IPS-20b (cell line): Measurements from ENCODE around the gene PPAT.
"Not testable (repeated sequence)": the region's sequence is repeated elsewhere in the genome, so short reads cannot be mapped to it uniquely, and the experiment has no call there.

Experiments used
- H3K27ac ChIP-seq: one replicate; pipeline ENCODE4 v1.5.1; 2013; ENCODE audit warnings: low read length
- H3K27me3 ChIP-seq: 2 replicates; pipeline ENCODE4 v1.6.1; 2013; ENCODE audit warnings: mild to moderate bottlenecking, low read length, inconsistent platforms; ENCODE audit not compliant: insufficient read depth
- H3K36me3 ChIP-seq: 2 replicates; pipeline ENCODE4 v1.6.1; 2013; ENCODE audit warnings: low read depth, mild to moderate bottlenecking, inconsistent platforms, low read length, moderate library complexity; ENCODE audit not compliant: insufficient read depth
- H3K4me1 ChIP-seq: 2 replicates; pipeline ENCODE4 v1.6.1; 2013; ENCODE audit warnings: mild to moderate bottlenecking, control low read depth, inconsistent platforms, low read length, moderate library complexity; ENCODE audit not compliant: insufficient read depth
- H3K4me3 ChIP-seq: 2 replicates; pipeline ENCODE4 v1.5.1; 2013; ENCODE audit warnings: mild to moderate bottlenecking, low read length, inconsistent platforms
- H3K9ac ChIP-seq: 2 replicates; pipeline ENCODE4 v1.6.1; 2013; ENCODE audit warnings: low read depth, mild to moderate bottlenecking, inconsistent platforms, low read length, moderate library complexity
- H3K9me3 ChIP-seq: 2 replicates; pipeline ENCODE4 v1.6.1; 2013; ENCODE audit warnings: mild to moderate bottlenecking, low read depth, low read length, inconsistent platforms; ENCODE audit not compliant: insufficient read depth

PPAT gene

GRCh38 chr4:56464581-56464980 lies 29.2 kb upstream of the PPAT start:
- no peak overlapping the region for H3K4me3 ChIP-seq
- H3K27ac ChIP-seq: no peak overlapping the region
- H3K27me3 ChIP-seq: no peaks in the 10 kb centered on the region
- no peaks in the 10 kb centered on the region for H3K9me3 ChIP-seq
- peaks cover 6% of the 10 kb centered on the region; the same call in 1 of the 2 replicates for H3K4me1 ChIP-seq
- peaks cover 35% of the 10 kb centered on the region for H3K36me3 ChIP-seq
- no peak overlapping the region for H3K9ac ChIP-seq

- Histone ChIP-seq H3K4me3 (no peak overlapping the region), H3K9me3 (no peaks in the 10 kb centered on the region), H3K9ac (no peak overlapping the region), H3K36me3 (peaks cover 40% of the 10 kb centered on the region), H3K27ac (no peak overlapping the region), H3K27me3 (no peaks in the 10 kb centered on the region), H3K4me1 (peaks cover 3% of the 10 kb centered on the region; the same call in 1 of the 2 replicates)
Measured at GRCh38 chr4:56463711-56464110, 28.3 kb upstream of the PPAT start.

GRCh38 chr4:56462157-56462556 lies 26.7 kb upstream of the PPAT start:
- Histone ChIP-seq H3K27me3 (no peaks in the 10 kb centered on the region), H3K9me3 (no peaks in the 10 kb centered on the region), H3K4me3 (no peak overlapping the region), H3K27ac (no peak overlapping the region), H3K36me3 (peaks cover 55% of the 10 kb centered on the region), H3K9ac (no peak overlapping the region), H3K4me1 (no peaks in the 10 kb centered on the region)

GRCh38 chr4:56460085-56460484 lies 24.7 kb upstream of the PPAT start:
- Histone ChIP-seq H3K9ac (no peak overlapping the region), H3K4me1 (no peaks in the 10 kb centered on the region), H3K9me3 (no peaks in the 10 kb centered on the region), H3K27me3 (no peaks in the 10 kb centered on the region), H3K27ac (no peak overlapping the region), H3K36me3 (peaks cover 76% of the 10 kb centered on the region), H3K4me3 (no peak overlapping the region)

- Histone ChIP-seq H3K9me3 (no peaks in the 10 kb centered on the region), H3K4me3 (no peak overlapping the region), H3K36me3 (peaks cover 100% of the 10 kb centered on the region), H3K27me3 (no peaks in the 10 kb centered on the region), H3K4me1 (no peaks in the 10 kb centered on the region), H3K9ac (no peak overlapping the region), H3K27ac (no peak overlapping the region)
Measured at GRCh38 chr4:56450342-56450741, 14.9 kb upstream of the PPAT start.

GRCh38 chr4:56449475-56449874 lies 14.1 kb upstream of the PPAT start:
- not testable (repeated sequence) for H3K27me3 ChIP-seq, H3K4me3 ChIP-seq, H3K9ac ChIP-seq, H3K27ac ChIP-seq, H3K4me1 ChIP-seq, H3K9me3 ChIP-seq
- H3K36me3 ChIP-seq: peaks cover 100% of the 10 kb centered on the region

- Histone ChIP-seq H3K9ac (no peak overlapping the region), H3K4me3 (no peak overlapping the region), H3K27me3 (no peaks in the 10 kb centered on the region), H3K27ac (no peak overlapping the region), H3K36me3 (peaks cover 100% of the 10 kb centered on the region), H3K4me1 (no peaks in the 10 kb centered on the region), H3K9me3 (no peaks in the 10 kb centered on the region)
Measured at GRCh38 chr4:56448301-56448700, 12.9 kb upstream of the PPAT start.

- no peaks in the 10 kb centered on the region for H3K9me3 ChIP-seq
- no peaks in the 10 kb centered on the region for H3K27me3 ChIP-seq
- H3K36me3 ChIP-seq: peaks cover 100% of the 10 kb centered on the region
- H3K9ac ChIP-seq: no peak overlapping the region
- H3K4me1 ChIP-seq: no peaks in the 10 kb centered on the region
- H3K4me3 ChIP-seq: no peak overlapping the region
- H3K27ac ChIP-seq: no peak overlapping the region
Measured at GRCh38 chr4:56445699-56446098, 10.3 kb upstream of the PPAT start.

- H3K4me3 ChIP-seq: no peak overlapping the region
- no peaks in the 10 kb centered on the region for H3K9me3 ChIP-seq
- peaks cover 100% of the 10 kb centered on the region for H3K36me3 ChIP-seq
- H3K9ac ChIP-seq: no peak overlapping the region
- H3K27me3 ChIP-seq: no peaks in the 10 kb centered on the region
- peaks cover 9% of the 10 kb centered on the region; the same call in 1 of the 2 replicates for H3K4me1 ChIP-seq
- H3K27ac ChIP-seq: no peak overlapping the region
Measured at GRCh38 chr4:56444719-56445118, 9.3 kb upstream of the PPAT start.

- Histone ChIP-seq H3K4me3 (peak overlapping the region; percentile 53; the same call in 1 of the 2 replicates), H3K4me1 (peaks cover 11% of the 10 kb centered on the region; the same call in 1 of the 2 replicates), H3K27ac (no peak overlapping the region), H3K27me3 (no peaks in the 10 kb centered on the region), H3K36me3 (peaks cover 71% of the 10 kb centered on the region), H3K9me3 (no peaks in the 10 kb centered on the region), H3K9ac (peak overlapping the region; percentile 0; the same call in 1 of the 2 replicates)
Measured at GRCh38 chr4:56440983-56441382, 5.6 kb upstream of the PPAT start.

GRCh38 chr4:56438766-56439165 lies 3.4 kb upstream of the PPAT start:
- Histone ChIP-seq H3K9ac (peak overlapping the region; percentile 64; the same call in 1 of the 2 replicates), H3K36me3 (peaks cover 48% of the 10 kb centered on the region), H3K27ac (no peak overlapping the region), H3K4me1 (peaks cover 11% of the 10 kb centered on the region; the same call in 1 of the 2 replicates), H3K9me3 (no peaks in the 10 kb centered on the region), H3K27me3 (no peaks in the 10 kb centered on the region), H3K4me3 (peak overlapping the region; percentile 99)

- H3K4me3 ChIP-seq: peak overlapping the region; percentile 99
- H3K9ac ChIP-seq: peak overlapping the region; percentile 95
- peaks cover 1% of the 10 kb centered on the region; the same call in 1 of the 2 replicates for H3K4me1 ChIP-seq
- no peaks in the 10 kb centered on the region for H3K9me3 ChIP-seq
- H3K27me3 ChIP-seq: no peaks in the 10 kb centered on the region
- peaks cover 7% of the 10 kb centered on the region for H3K36me3 ChIP-seq
- H3K27ac ChIP-seq: peak overlapping the region; percentile 57
Measured at GRCh38 chr4:56434599-56435139, 746 bp downstream of the PPAT start.
